ENCODE data around the gene CLEC20A.

DNA sequence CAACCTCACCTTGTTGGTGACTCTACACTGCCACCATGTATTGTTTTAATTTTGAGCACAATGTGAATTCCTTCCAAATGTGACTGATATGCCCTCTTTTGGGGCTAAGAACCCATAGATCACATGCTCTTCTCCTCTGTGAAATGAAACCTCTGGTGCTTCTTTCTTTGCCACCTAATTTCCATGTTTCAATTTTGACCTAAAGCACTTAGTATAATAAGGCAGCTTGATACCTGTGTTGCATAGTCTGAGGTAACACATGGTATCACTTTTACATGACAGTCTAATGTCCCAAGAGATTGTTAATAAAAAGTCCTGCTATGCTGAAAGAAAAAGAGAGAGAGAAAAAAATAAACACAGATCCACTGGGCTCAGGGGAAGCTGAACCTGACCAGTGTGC lies 24.2 kb downstream of the CLEC20A start:
- TF ChIP-seq YY1 (IDR thresholded peaks at IDR 0.05; ENCODE audit: low read depth) (no peak), RAD21 (IDR thresholded peaks at IDR 0.05; ENCODE audit: low read depth) (no peak), TAF1 (IDR thresholded peaks at IDR 0.05; ENCODE audit: low read depth) (no peak), EP300 (IDR thresholded peaks at IDR 0.05; ENCODE audit: borderline replicate concordance) (no peak), CEBPB (IDR thresholded peaks at IDR 0.05) (no peak), EGR1 (IDR thresholded peaks at IDR 0.05) (no peak), TEAD4 (IDR thresholded peaks at IDR 0.05) (no peak)
- TF ChIP-seq, protein P1, sequence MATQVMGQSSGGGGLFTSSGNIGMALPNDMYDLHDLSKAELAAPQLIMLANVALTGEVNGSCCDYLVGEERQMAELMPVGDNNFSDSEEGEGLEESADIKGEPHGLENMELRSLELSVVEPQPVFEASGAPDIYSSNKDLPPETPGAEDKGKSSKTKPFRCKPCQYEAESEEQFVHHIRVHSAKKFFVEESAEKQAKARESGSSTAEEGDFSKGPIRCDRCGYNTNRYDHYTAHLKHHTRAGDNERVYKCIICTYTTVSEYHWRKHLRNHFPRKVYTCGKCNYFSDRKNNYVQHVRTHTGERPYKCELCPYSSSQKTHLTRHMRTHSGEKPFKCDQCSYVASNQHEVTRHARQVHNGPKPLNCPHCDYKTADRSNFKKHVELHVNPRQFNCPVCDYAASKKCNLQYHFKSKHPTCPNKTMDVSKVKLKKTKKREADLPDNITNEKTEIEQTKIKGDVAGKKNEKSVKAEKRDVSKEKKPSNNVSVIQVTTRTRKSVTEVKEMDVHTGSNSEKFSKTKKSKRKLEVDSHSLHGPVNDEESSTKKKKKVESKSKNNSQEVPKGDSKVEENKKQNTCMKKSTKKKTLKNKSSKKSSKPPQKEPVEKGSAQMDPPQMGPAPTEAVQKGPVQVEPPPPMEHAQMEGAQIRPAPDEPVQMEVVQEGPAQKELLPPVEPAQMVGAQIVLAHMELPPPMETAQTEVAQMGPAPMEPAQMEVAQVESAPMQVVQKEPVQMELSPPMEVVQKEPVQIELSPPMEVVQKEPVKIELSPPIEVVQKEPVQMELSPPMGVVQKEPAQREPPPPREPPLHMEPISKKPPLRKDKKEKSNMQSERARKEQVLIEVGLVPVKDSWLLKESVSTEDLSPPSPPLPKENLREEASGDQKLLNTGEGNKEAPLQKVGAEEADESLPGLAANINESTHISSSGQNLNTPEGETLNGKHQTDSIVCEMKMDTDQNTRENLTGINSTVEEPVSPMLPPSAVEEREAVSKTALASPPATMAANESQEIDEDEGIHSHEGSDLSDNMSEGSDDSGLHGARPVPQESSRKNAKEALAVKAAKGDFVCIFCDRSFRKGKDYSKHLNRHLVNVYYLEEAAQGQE (IDR thresholded peaks at IDR 0.05; ENCODE audit: low read depth): no peak
- TF ChIP-seq, protein P2, sequence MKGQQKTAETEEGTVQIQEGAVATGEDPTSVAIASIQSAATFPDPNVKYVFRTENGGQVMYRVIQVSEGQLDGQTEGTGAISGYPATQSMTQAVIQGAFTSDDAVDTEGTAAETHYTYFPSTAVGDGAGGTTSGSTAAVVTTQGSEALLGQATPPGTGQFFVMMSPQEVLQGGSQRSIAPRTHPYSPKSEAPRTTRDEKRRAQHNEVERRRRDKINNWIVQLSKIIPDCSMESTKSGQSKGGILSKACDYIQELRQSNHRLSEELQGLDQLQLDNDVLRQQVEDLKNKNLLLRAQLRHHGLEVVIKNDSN (IDR thresholded peaks at IDR 0.05): no peak
- TF ChIP-seq, protein P3, sequence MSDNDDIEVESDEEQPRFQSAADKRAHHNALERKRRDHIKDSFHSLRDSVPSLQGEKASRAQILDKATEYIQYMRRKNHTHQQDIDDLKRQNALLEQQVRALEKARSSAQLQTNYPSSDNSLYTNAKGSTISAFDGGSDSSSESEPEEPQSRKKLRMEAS (IDR thresholded peaks at IDR 0.05): no peak
